HUES48 (cell line): ENCODE measurements around the gene DIAPH3.

Source experiments
- H3K27ac ChIP-seq: one replicate; pipeline ENCODE4 v1.7.0; 2013; ENCODE audit warnings: low read depth, low read length, inconsistent platforms
- H3K27me3 ChIP-seq: 2 replicates; pipeline ENCODE4 v1.6.1; 2013; ENCODE audit warnings: mild to moderate bottlenecking, low read length; ENCODE audit not compliant: control insufficient read depth, insufficient read depth
- H3K36me3 ChIP-seq: 2 replicates; pipeline ENCODE4 v1.6.1; 2013; ENCODE audit warnings: low read length; ENCODE audit not compliant: control insufficient read depth, insufficient read depth
- H3K4me1 ChIP-seq: 2 replicates; pipeline ENCODE4 v1.6.1; 2013; ENCODE audit warnings: mild to moderate bottlenecking, low read length; ENCODE audit not compliant: control insufficient read depth, insufficient read depth
- H3K4me3 ChIP-seq: 2 replicates; pipeline ENCODE4 v1.5.1; 2013; ENCODE audit warnings: mild to moderate bottlenecking, low read depth, low read length
- H3K9ac ChIP-seq: 2 replicates; pipeline ENCODE4 v1.6.1; 2013; ENCODE audit warnings: mild to moderate bottlenecking, low read depth, low read length, moderate library complexity
- H3K9me3 ChIP-seq: 2 replicates; pipeline ENCODE4 v1.6.1; 2013; ENCODE audit warnings: low read length; ENCODE audit not compliant: control insufficient read depth, insufficient read depth

DIAPH3 gene

DNA sequence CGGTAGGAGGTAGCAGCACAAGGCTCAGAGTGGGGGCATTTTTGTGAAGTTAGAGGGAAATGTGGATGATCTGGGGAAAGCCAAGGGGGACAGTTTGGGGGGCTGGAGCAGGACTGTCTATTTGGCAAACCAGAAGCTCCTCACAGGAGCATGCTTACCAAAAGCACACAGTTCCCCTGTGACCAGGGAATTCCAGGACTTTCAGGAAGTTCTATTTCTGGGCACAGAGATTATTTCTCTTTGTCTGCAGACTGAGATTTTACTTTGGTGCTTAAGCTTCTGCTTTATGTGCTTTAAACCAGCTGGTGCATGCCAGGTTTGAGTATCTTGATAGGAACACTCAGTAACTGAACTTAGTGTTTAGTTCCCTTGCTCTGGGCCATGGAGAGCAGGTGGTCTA is 525.3 kb downstream of the DIAPH3 start:
- Histone ChIP-seq H3K27me3 (0 out of 2 replicates have a peak, but pooled peaks cover 3% of the 10 kb centered on the region), H3K4me1 (no peaks in the 10 kb centered on the region; the same call in 1 of the 2 replicates), H3K9ac (no peak overlapping the region)

DNA sequence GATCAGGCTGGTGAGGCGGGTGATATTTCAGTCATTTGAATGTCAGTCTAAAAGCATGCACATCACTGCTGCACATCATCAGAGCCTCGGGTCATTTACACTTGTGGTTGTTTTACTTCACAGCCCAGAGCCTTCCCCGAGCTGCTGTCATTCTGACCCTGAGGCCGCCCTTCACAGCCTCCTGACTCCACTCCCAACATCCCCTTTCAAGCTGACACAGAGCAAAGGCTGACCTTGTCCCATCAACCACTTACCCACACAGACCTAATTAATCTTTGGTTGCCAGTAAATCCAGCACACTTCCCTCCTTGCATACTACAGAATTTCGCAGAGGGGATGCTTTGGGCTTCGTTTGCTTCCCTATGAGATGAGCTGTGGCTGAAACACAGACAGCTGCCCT is 528.1 kb downstream of the DIAPH3 start:
- no peaks in the 10 kb centered on the region for H3K36me3 ChIP-seq
- H3K9me3 ChIP-seq = no peaks in the 10 kb centered on the region
- no peak overlapping the region for H3K9ac ChIP-seq
- peaks cover 10% of the 10 kb centered on the region for H3K4me1 ChIP-seq
- H3K27ac ChIP-seq = no peak overlapping the region
- H3K4me3 ChIP-seq = no peak overlapping the region
- H3K27me3 ChIP-seq = no peaks in the 10 kb centered on the region

More for the DNA sequence above, 525.3 kb downstream of the DIAPH3 start:
- H3K9me3 ChIP-seq = no peaks in the 10 kb centered on the region
- no peaks in the 10 kb centered on the region for H3K36me3 ChIP-seq
- no peak overlapping the region for H3K4me3 ChIP-seq
- no peak overlapping the region for H3K27ac ChIP-seq

DNA sequence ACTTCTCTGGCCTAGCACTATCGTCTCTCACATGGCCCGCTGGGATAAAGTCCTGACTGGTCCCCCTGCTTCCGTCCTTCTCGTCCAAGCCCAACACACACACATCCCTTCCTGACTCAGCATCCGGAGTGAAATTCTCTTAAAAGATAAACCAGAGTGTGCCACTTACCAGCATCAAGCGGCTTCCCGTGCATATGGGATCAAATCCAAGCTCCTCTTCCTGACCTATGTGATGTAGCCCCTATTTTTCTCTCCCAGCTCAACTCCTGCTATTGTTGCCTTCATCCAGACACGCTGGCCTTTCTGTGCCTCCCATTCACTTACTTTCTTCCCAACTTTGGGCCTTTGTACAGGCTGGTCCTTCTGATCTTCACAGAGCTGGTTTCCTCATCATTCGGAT is 530.4 kb downstream of the DIAPH3 start:
- Histone ChIP-seq H3K36me3 (no peaks in the 10 kb centered on the region), H3K4me1 (peaks cover 12% of the 10 kb centered on the region), H3K4me3 (no peak overlapping the region), H3K27me3 (no peaks in the 10 kb centered on the region), H3K27ac (no peak overlapping the region), H3K9me3 (no peaks in the 10 kb centered on the region), H3K9ac (no peak overlapping the region)

DNA sequence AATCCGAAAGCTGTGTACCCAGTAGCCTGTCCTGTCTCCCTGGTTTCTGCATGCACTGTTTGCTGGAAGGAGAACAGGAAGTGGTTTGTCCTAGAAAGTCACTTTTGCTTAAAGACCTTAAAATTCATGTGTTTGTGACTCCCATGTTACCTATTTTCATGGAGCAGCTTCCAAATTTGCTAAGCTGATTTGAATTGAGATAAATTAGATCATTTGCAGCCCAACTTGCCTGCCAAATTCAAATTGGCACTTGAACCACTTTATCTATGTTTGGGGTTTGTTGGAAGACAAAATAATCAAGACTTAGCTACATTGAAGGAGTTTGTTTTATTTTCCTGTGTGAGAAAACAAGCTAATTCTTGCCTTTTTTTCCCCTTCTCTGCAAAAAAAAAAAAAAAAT is 532.5 kb downstream of the DIAPH3 start:
- Histone ChIP-seq H3K27ac (no peak overlapping the region), H3K27me3 (no peaks in the 10 kb centered on the region), H3K9ac (no peak overlapping the region), H3K36me3 (no peaks in the 10 kb centered on the region), H3K4me3 (no peak overlapping the region), H3K4me1 (peaks cover 12% of the 10 kb centered on the region), H3K9me3 (no peaks in the 10 kb centered on the region)

DNA sequence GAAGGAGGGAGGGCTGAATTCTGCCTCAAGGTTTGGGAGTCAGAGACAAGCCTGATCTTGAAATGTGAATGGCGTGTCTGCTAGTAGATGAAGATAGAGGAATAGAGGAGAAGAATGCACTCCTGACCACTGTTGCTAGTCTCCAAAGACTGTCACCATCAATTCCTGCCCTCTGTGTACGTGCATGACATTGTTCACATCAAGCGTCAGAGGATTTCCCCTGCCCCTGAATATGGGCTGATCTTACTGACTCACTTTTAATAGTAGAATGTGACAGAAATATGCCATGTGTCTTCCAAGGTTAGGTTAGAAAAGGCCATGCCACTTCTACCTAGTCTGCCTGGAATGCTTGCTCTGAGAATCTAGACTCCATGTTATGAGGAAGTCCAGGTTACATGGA is 538.6 kb downstream of the DIAPH3 start:
- Histone ChIP-seq H3K4me1 (peaks cover 17% of the 10 kb centered on the region), H3K36me3 (no peaks in the 10 kb centered on the region), H3K4me3 (no peak overlapping the region), H3K27ac (no peak overlapping the region), H3K9ac (no peak overlapping the region), H3K9me3 (no peaks in the 10 kb centered on the region), H3K27me3 (no peaks in the 10 kb centered on the region)

DNA sequence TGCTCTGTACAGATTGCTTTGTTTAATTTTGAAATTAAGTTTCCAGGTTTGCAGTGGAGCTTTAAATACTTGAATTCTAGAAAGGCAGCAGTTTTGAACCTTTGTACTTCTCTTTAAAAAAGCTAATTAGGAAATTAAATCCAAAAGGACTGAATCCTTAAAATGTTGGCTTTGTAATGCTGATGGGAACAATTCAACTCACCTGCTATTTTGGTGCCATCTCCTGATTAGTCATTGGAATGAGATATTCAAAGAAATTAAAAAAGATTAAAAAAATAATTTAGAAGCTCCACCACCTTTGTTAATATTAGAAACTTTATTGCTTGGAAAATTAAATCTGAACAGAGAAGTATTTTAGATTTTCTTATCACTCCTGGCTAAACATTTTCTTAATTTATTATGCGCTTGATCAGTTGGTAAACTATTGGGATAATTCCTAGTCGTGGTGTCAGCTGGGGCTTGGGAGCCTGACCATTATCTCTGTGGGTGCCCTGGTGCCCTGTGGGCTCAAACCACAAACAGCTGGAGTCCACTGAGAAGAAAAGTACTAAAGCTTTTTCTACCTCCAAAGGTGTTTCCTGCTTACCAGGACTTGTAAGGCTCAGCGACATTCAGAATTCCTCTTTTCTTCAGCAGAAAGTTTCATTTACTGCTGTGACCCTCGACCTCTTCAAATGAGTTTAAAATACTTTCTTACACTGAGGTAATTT is 540.4 kb downstream of the DIAPH3 start:
- no peaks in the 10 kb centered on the region for H3K36me3 ChIP-seq
- 0 out of 2 replicates have a peak overlapping the region, but pooled peaks have one; percentile 13 for H3K9ac ChIP-seq
- H3K27me3 ChIP-seq = no peaks in the 10 kb centered on the region
- peaks cover 17% of the 10 kb centered on the region for H3K4me1 ChIP-seq
- H3K27ac ChIP-seq = peak overlapping the region; percentile 77
- H3K4me3 ChIP-seq = no peak overlapping the region
- peaks cover 10% of the 10 kb centered on the region for H3K9me3 ChIP-seq

DNA sequence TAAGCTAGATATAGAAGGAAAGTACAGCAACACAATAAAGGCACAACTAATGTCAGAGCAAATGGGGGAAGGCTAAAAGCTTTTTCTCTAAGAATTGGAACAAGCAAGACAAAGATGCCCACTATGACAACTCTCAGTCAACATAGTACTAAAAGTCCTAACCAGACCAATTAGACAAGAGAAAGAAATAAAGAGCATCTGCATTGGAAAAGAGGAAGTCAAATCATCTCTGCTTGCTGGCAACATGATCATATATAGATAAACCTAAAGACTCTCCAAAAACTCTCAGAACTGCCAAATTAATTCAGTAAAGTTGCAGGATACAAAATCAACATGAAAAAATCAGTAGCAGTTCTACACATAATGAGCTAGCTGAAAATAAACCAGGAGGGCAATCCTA is 542.0 kb downstream of the DIAPH3 start:
- Histone ChIP-seq H3K27me3 (no peaks in the 10 kb centered on the region), H3K4me1 (peaks cover 17% of the 10 kb centered on the region), H3K27ac (no peak overlapping the region), H3K9ac (no peak overlapping the region), H3K9me3 (peaks cover 10% of the 10 kb centered on the region), H3K4me3 (no peak overlapping the region), H3K36me3 (no peaks in the 10 kb centered on the region)
